HEK293 (cell line): Measurements from ENCODE around the gene CNN2.

ENCODE experiments used
- BCL11A ChIP-seq: fragments of 450-650 bp; formaldehyde crosslinking; IDR thresholded peaks from 2 replicates; pipeline ENCODE4 v1.5.1; 2016; ENCODE audit warnings: low read depth, missing biosample characterization, missing genetic modification characterization
- GLIS2 ChIP-seq: fragments of 450-650 bp; formaldehyde crosslinking; IDR thresholded peaks from 2 replicates; pipeline ENCODE4 v1.5.1; 2016; ENCODE audit warnings: missing biosample characterization, missing genetic modification characterization
- HOXC10 ChIP-seq: sonication (generic); formaldehyde crosslinking; IDR thresholded peaks from 2 replicates; pipeline ENCODE4 v1.8.1; 2023; ENCODE audit warnings: mild to moderate bottlenecking, missing genetic modification reagents
- HOXD13 ChIP-seq: sonication (generic); formaldehyde crosslinking; IDR thresholded peaks from 2 replicates; pipeline ENCODE4 v1.8.0; 2022; ENCODE audit warnings: missing genetic modification reagents, borderline replicate concordance
- KLF1 ChIP-seq: fragments of 450-650 bp; formaldehyde crosslinking; IDR thresholded peaks from 2 replicates; pipeline ENCODE4 v1.5.1; 2016; ENCODE audit warnings: missing biosample characterization, missing genetic modification characterization
- KLF7 ChIP-seq: fragments of 450-650 bp; formaldehyde crosslinking; IDR thresholded peaks from 2 replicates; pipeline ENCODE4 v1.5.1; 2016; ENCODE audit warnings: missing biosample characterization, missing genetic modification characterization, borderline replicate concordance
- RBAK ChIP-seq: fragments of 450-650 bp; formaldehyde crosslinking; IDR thresholded peaks from 2 replicates; pipeline ENCODE4 v1.5.1; 2016; ENCODE audit warnings: missing biosample characterization, missing genetic modification characterization
- SCRT2 ChIP-seq: fragments of 450-650 bp; formaldehyde crosslinking; IDR thresholded peaks from 2 replicates; pipeline ENCODE4 v1.5.1; 2016; ENCODE audit warnings: missing biosample characterization, missing genetic modification characterization
- YY2 ChIP-seq: fragments of 450-650 bp; formaldehyde crosslinking; IDR thresholded peaks from 2 replicates; pipeline ENCODE4 v1.5.1; 2016; ENCODE audit warnings: missing biosample characterization, missing genetic modification characterization
- ZBTB20 ChIP-seq: fragments of 450-650 bp; formaldehyde crosslinking; IDR thresholded peaks from 2 replicates; pipeline ENCODE4 v1.5.1; 2016; ENCODE audit warnings: missing biosample characterization, missing genetic modification characterization
- ZBTB48 ChIP-seq: fragments of 450-650 bp; formaldehyde crosslinking; IDR thresholded peaks from 2 replicates; pipeline ENCODE4 v1.5.1; 2016; ENCODE audit warnings: missing biosample characterization, missing genetic modification characterization
- ZFP41 ChIP-seq: fragments of 450-650 bp; formaldehyde crosslinking; IDR thresholded peaks from 2 replicates; pipeline ENCODE4 v1.5.1; 2016; ENCODE audit warnings: missing biosample characterization, missing genetic modification characterization, borderline replicate concordance
- ZFP69B ChIP-seq: fragments of 450-650 bp; formaldehyde crosslinking; IDR thresholded peaks from 2 replicates; pipeline ENCODE4 v1.5.1; 2016; ENCODE audit warnings: missing biosample characterization, missing genetic modification characterization
- ZNF221 ChIP-seq: fragments of 450-650 bp; formaldehyde crosslinking; IDR thresholded peaks from 2 replicates; pipeline ENCODE4 v1.5.1; 2017; ENCODE audit warnings: missing biosample characterization, missing genetic modification characterization, borderline replicate concordance
- ZNF223 ChIP-seq: fragments of 450-650 bp; formaldehyde crosslinking; IDR thresholded peaks from 2 replicates; pipeline ENCODE4 v1.5.1; 2016; ENCODE audit warnings: missing biosample characterization, missing genetic modification characterization
- ZNF24 ChIP-seq: fragments of 450-650 bp; formaldehyde crosslinking; IDR thresholded peaks from 2 replicates; pipeline ENCODE4 v1.5.1; 2016; ENCODE audit warnings: missing biosample characterization, missing genetic modification characterization
- ZNF248 ChIP-seq: fragments of 450-650 bp; formaldehyde crosslinking; IDR thresholded peaks from 2 replicates; pipeline ENCODE4 v1.5.1; 2017; ENCODE audit warnings: missing biosample characterization, missing genetic modification characterization
- ZNF48 ChIP-seq: fragments of 450-650 bp; formaldehyde crosslinking; IDR thresholded peaks from 2 replicates; pipeline ENCODE4 v1.5.1; 2016; ENCODE audit warnings: missing biosample characterization, missing genetic modification characterization
- ZNF521 ChIP-seq: fragments of 450-650 bp; formaldehyde crosslinking; IDR thresholded peaks from 2 replicates; pipeline ENCODE4 v1.5.1; 2017; ENCODE audit warnings: missing biosample characterization, mild to moderate bottlenecking, missing genetic modification characterization
- ZNF549 ChIP-seq: fragments of 450-650 bp; IDR thresholded peaks from 2 replicates; pipeline ENCODE4 v1.5.1; 2018; ENCODE audit warnings: missing biosample characterization, missing genetic modification characterization, mild to moderate bottlenecking, inconsistent platforms, moderate library complexity
- ZNF558 ChIP-seq: fragments of 450-650 bp; formaldehyde crosslinking; IDR thresholded peaks from 2 replicates; pipeline ENCODE4 v1.5.1; 2016; ENCODE audit warnings: missing biosample characterization, missing genetic modification characterization
- ZNF626 ChIP-seq: fragments of 450-650 bp; sonication (Bioruptor Pico); formaldehyde crosslinking; IDR thresholded peaks from 2 replicates; pipeline ENCODE4 v1.5.1; 2018; ENCODE audit warnings: missing biosample characterization, missing genetic modification characterization, inconsistent platforms
- ZNF629 ChIP-seq: fragments of 450-650 bp; formaldehyde crosslinking; IDR thresholded peaks from 2 replicates; pipeline ENCODE4 v1.5.1; 2017; ENCODE audit warnings: missing biosample characterization, missing genetic modification characterization
- ZNF660 ChIP-seq: fragments of 450-650 bp; IDR thresholded peaks from 2 replicates; pipeline ENCODE4 v1.5.1; 2018; ENCODE audit warnings: missing biosample characterization, mild to moderate bottlenecking, missing genetic modification characterization
- ZNF677 ChIP-seq: fragments of 450-650 bp; IDR thresholded peaks from 2 replicates; pipeline ENCODE4 v1.5.0; 2018; ENCODE audit warnings: missing biosample characterization, mild to moderate bottlenecking, missing genetic modification characterization, moderate library complexity
- ZNF701 ChIP-seq: fragments of 450-650 bp; formaldehyde crosslinking; IDR thresholded peaks from 2 replicates; pipeline ENCODE4 v1.5.1; 2016; ENCODE audit warnings: missing biosample characterization, missing genetic modification characterization
- ZNF776 ChIP-seq: fragments of 450-650 bp; formaldehyde crosslinking; IDR thresholded peaks from 2 replicates; pipeline ENCODE4 v1.5.0; 2017; ENCODE audit warnings: missing biosample characterization, missing genetic modification characterization, borderline replicate concordance
- ZNF792 ChIP-seq: fragments of 450-650 bp; formaldehyde crosslinking; IDR thresholded peaks from 2 replicates; pipeline ENCODE4 v1.5.1; 2016; ENCODE audit warnings: missing biosample characterization, missing genetic modification characterization
- ZXDB ChIP-seq: fragments of 450-650 bp; formaldehyde crosslinking; IDR thresholded peaks from 2 replicates; pipeline ENCODE4 v1.5.1; 2016; ENCODE audit warnings: missing biosample characterization, missing genetic modification characterization
- TF ChIP-seq, protein P1 (sequence below): fragments of 450-650 bp; formaldehyde crosslinking; IDR thresholded peaks from 2 replicates; pipeline ENCODE4 v1.5.1; 2016; ENCODE audit warnings: missing biosample characterization, missing genetic modification characterization, low read depth
- TF ChIP-seq, protein P2 (sequence below): fragments of 450-650 bp; formaldehyde crosslinking; IDR thresholded peaks from 2 replicates; pipeline ENCODE4 v1.5.1; 2016; ENCODE audit warnings: missing biosample characterization, missing genetic modification characterization
- TF ChIP-seq, protein P3 (sequence below): fragments of 450-650 bp; formaldehyde crosslinking; IDR thresholded peaks from 2 replicates; pipeline ENCODE4 v1.5.1; 2016; ENCODE audit warnings: missing biosample characterization, missing genetic modification characterization
- TF ChIP-seq, protein P4 (sequence below): fragments of 450-650 bp; formaldehyde crosslinking; IDR thresholded peaks from 2 replicates; pipeline ENCODE4 v1.5.1; 2016; ENCODE audit warnings: missing biosample characterization, missing genetic modification characterization

Gene CNN2

DNA sequence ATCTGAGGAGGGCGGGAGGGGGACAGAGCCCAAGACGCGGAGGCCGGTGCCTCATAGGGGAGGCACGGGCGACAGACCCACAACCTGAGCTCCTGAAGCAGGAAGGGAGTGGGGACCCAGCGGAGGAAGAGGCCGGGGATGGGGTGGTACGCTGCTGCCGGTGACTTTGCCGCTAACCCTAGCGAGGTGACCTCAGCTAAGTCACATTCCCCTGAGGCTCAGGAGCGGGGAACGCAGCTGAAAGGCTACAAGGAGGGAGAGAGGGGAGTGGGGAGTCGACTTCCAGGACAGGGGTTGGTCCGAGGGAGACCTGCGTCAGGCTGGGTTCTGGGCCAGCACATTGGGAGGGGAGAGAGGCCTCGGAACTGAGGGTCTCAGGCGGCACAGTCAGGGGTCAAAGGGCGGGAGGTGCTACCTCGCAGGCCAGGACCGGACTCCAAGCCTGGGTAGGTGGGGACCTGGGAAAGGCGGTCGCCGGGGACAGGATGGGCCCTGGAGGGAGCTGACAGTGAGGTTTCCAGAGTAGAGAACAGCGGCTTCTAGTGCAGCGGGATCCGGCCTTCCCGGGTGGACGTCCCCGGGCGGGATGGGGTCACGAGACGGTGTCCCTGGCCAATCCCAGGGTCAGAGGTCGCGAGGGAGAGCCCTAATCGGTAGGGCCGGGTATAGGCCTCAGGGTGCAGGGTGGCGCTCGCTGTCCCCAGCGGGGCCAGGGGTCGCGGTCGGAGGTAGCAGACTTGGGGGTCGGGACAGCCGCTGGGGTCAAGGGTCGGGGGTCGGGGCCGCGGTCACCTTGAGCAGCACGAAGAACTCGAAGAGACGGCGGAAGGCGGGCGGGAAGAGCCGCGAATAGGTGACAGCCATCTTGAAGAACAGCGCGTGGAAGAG lies 6.2 kb upstream of the CNN2 start (continued):
- TF ChIP-seq ZNF677 (tag by site-specific recombination), result no peak
- peak; percentile 24; the same call in 1 of the 2 replicates for TF ChIP-seq ZNF792 (tag by site-specific recombination)
- 0 out of 2 replicates have a peak, but pooled peaks have one; percentile 15 for TF ChIP-seq KLF7 (tag by site-specific recombination)
- TF ChIP-seq ZXDB (tag by site-specific recombination), result no peak
- no peak for TF ChIP-seq ZNF629
- TF ChIP-seq, protein P1, sequence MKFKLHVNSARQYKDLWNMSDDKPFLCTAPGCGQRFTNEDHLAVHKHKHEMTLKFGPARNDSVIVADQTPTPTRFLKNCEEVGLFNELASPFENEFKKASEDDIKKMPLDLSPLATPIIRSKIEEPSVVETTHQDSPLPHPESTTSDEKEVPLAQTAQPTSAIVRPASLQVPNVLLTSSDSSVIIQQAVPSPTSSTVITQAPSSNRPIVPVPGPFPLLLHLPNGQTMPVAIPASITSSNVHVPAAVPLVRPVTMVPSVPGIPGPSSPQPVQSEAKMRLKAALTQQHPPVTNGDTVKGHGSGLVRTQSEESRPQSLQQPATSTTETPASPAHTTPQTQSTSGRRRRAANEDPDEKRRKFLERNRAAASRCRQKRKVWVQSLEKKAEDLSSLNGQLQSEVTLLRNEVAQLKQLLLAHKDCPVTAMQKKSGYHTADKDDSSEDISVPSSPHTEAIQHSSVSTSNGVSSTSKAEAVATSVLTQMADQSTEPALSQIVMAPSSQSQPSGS (tag by site-specific recombination), result no peak
- no peak for TF ChIP-seq HOXD13 (CRISPR knock-in tag)
- no peak for TF ChIP-seq ZNF223 (tag by site-specific recombination)
- TF ChIP-seq ZFP41 (tag by site-specific recombination), result no peak
- TF ChIP-seq KLF1, result no peak
- TF ChIP-seq, protein P2, sequence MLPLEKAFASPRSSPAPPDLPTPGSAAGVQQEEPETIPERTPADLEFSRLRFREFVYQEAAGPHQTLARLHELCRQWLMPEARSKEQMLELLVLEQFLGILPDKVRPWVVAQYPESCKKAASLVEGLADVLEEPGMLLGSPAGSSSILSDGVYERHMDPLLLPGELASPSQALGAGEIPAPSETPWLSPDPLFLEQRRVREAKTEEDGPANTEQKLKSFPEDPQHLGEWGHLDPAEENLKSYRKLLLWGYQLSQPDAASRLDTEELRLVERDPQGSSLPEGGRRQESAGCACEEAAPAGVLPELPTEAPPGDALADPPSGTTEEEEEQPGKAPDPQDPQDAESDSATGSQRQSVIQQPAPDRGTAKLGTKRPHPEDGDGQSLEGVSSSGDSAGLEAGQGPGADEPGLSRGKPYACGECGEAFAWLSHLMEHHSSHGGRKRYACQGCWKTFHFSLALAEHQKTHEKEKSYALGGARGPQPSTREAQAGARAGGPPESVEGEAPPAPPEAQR (tag by site-specific recombination), result no peak
- TF ChIP-seq GLIS2 (tag by site-specific recombination), result no peak; the same call in 1 of the 2 replicates
- no peak for TF ChIP-seq ZNF221
- no peak for TF ChIP-seq ZNF521 (tag by site-specific recombination)
- TF ChIP-seq ZNF626, result no peak
- TF ChIP-seq, protein P3, sequence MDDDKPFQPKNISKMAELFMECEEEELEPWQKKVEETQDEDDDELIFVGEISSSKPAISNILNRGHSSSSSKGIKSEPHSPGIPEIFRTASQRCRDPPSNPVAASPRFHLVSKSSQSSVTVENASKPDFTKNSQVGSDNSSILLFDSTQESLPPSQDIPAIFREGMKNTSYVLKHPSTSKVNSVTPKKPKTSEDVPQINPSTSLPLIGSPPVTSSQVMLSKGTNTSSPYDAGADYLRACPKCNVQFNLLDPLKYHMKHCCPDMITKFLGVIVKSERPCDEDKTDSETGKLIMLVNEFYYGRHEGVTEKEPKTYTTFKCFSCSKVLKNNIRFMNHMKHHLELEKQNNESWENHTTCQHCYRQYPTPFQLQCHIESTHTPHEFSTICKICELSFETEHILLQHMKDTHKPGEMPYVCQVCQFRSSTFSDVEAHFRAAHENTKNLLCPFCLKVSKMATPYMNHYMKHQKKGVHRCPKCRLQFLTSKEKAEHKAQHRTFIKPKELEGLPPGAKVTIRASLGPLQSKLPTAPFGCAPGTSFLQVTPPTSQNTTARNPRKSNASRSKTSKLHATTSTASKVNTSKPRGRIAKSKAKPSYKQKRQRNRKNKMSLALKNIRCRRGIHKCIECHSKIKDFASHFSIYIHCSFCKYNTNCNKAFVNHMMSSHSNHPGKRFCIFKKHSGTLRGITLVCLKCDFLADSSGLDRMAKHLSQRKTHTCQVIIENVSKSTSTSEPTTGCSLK (tag by site-specific recombination), result no peak
- peak; percentile 74; the same call in 1 of the 2 replicates for TF ChIP-seq BCL11A (tag by site-specific recombination)
- TF ChIP-seq ZNF776, result no peak
- TF ChIP-seq ZNF558 (tag by site-specific recombination), result no peak
- TF ChIP-seq ZFP69B (tag by site-specific recombination), result no peak
- peak; percentile 62 for TF ChIP-seq ZBTB48
- TF ChIP-seq RBAK (tag by site-specific recombination), result no peak
- no peak for TF ChIP-seq ZNF248 (tag by site-specific recombination)
- TF ChIP-seq ZNF24, result no peak
- no peak for TF ChIP-seq ZNF48 (tag by site-specific recombination)
- no peak for TF ChIP-seq ZNF549 (tag by site-specific recombination)
- TF ChIP-seq YY2 (tag by site-specific recombination), result no peak
- TF ChIP-seq ZBTB20, result peak; percentile 15; the same call in 1 of the 2 replicates
- TF ChIP-seq, protein P4, sequence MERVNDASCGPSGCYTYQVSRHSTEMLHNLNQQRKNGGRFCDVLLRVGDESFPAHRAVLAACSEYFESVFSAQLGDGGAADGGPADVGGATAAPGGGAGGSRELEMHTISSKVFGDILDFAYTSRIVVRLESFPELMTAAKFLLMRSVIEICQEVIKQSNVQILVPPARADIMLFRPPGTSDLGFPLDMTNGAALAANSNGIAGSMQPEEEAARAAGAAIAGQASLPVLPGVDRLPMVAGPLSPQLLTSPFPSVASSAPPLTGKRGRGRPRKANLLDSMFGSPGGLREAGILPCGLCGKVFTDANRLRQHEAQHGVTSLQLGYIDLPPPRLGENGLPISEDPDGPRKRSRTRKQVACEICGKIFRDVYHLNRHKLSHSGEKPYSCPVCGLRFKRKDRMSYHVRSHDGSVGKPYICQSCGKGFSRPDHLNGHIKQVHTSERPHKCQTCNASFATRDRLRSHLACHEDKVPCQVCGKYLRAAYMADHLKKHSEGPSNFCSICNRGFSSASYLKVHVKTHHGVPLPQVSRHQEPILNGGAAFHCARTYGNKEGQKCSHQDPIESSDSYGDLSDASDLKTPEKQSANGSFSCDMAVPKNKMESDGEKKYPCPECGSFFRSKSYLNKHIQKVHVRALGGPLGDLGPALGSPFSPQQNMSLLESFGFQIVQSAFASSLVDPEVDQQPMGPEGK, result peak; percentile 9; the same call in 1 of the 2 replicates
- no peak for TF ChIP-seq HOXC10
- TF ChIP-seq ZNF660 (tag by site-specific recombination), result no peak
- TF ChIP-seq ZNF701 (tag by site-specific recombination), result no peak
- no peak for TF ChIP-seq SCRT2
